Measurements from ENCODE around the gene HMGXB3.
"Not testable (repeated sequence)": the region's sequence is repeated elsewhere in the genome, so short reads cannot be mapped to it uniquely, and the experiment has no call there.

HMGXB3 gene

GRCh38 chr5:150045549-150045948, 45.0 kb downstream of the HMGXB3 start:
- DNase-seq (ENCODE audit: low read depth), result peak; percentile 42
- no peak overlapping the region for H3K4me3 ChIP-seq (ENCODE audit: low read depth, low read length)
- TF ChIP-seq MYC (IDR thresholded peaks at IDR 0.05; ENCODE audit: low read depth, low read length), result no peak
- TF ChIP-seq MAX (IDR thresholded peaks at IDR 0.05; ENCODE audit: low read depth, low read length), result no peak
- TF ChIP-seq CTCF (IDR thresholded peaks at IDR 0.05; ENCODE audit: low read depth, low read length), result no peak
- TF ChIP-seq POLR2A (IDR thresholded peaks at IDR 0.05; ENCODE audit: extremely low read depth, insufficient read length), result no peak

- no peak for TF ChIP-seq CTCF (IDR thresholded peaks at IDR 0.05; ENCODE audit: low read depth, low read length)
- TF ChIP-seq MYC (IDR thresholded peaks at IDR 0.05; ENCODE audit: low read depth, low read length), result no peak
- TF ChIP-seq MAX (IDR thresholded peaks at IDR 0.05; ENCODE audit: low read depth, low read length), result no peak
- TF ChIP-seq POLR2A (IDR thresholded peaks at IDR 0.05; ENCODE audit: extremely low read depth, insufficient read length), result no peak
- peak; percentile 84 for DNase-seq (ENCODE audit: low read depth)
- H3K4me3 ChIP-seq (ENCODE audit: low read depth, low read length), result no peak overlapping the region
These were observed 45.5 kb downstream of the HMGXB3 start for GRCh38 chr5:150046031-150046430.

- TF ChIP-seq MYC (IDR thresholded peaks at IDR 0.05; ENCODE audit: low read depth, low read length), result peak; percentile 57
- peak; percentile 89 for DNase-seq (ENCODE audit: low read depth)
- H3K4me3 ChIP-seq (ENCODE audit: low read depth, low read length), result not testable (repeated sequence)
These were observed 49.8 kb downstream of the HMGXB3 start for GRCh38 chr5:150050172-150050811.

GRCh38 chr5:150051657-150052195, 51.2 kb downstream of the HMGXB3 start:
- TF ChIP-seq POLR2A (IDR thresholded peaks at IDR 0.05; ENCODE audit: extremely low read depth, insufficient read length) (no peak), MYC (IDR thresholded peaks at IDR 0.05; ENCODE audit: low read depth, low read length) (no peak), CTCF (IDR thresholded peaks at IDR 0.05; ENCODE audit: low read depth, low read length) (no peak), MAX (IDR thresholded peaks at IDR 0.05; ENCODE audit: low read depth, low read length) (no peak)
- no peak for DNase-seq (ENCODE audit: low read depth)
- no peak overlapping the region for H3K4me3 ChIP-seq (ENCODE audit: low read depth, low read length)

- DNase-seq (ENCODE audit: low read depth), result peak; percentile 66
- no peak for TF ChIP-seq MYC (IDR thresholded peaks at IDR 0.05; ENCODE audit: low read depth, low read length)
- no peak for TF ChIP-seq POLR2A (IDR thresholded peaks at IDR 0.05; ENCODE audit: extremely low read depth, insufficient read length)
- TF ChIP-seq MAX (IDR thresholded peaks at IDR 0.05; ENCODE audit: low read depth, low read length), result no peak
- no peak for TF ChIP-seq CTCF (IDR thresholded peaks at IDR 0.05; ENCODE audit: low read depth, low read length)
- H3K4me3 ChIP-seq (ENCODE audit: low read depth, low read length), result no peak overlapping the region
These were observed 51.9 kb downstream of the HMGXB3 start for GRCh38 chr5:150052226-150052955.

- TF ChIP-seq POLR2A (IDR thresholded peaks at IDR 0.05; ENCODE audit: extremely low read depth, insufficient read length), result no peak
- peak; percentile 95 for TF ChIP-seq MYC (IDR thresholded peaks at IDR 0.05; ENCODE audit: low read depth, low read length)
- TF ChIP-seq CTCF (IDR thresholded peaks at IDR 0.05; ENCODE audit: low read depth, low read length), result no peak
- TF ChIP-seq MAX (IDR thresholded peaks at IDR 0.05; ENCODE audit: low read depth, low read length), result peak; percentile 92
- H3K4me3 ChIP-seq (ENCODE audit: low read depth, low read length), result no peak overlapping the region
- DNase-seq (ENCODE audit: low read depth), result peak; percentile 94
These were observed 52.6 kb downstream of the HMGXB3 start for GRCh38 chr5:150052956-150053712.
